NCI-H2196 treated with DMSO at 0.1 percent for 48 hours (cell line): ENCODE data around the gene TPPP.

Experiments used
- DNase-seq: peaks from one replicate; lab custom pipeline; 2025; ENCODE audit not compliant: unreplicated experiment; lab: John Stamatoyannopoulos, UW

TPPP gene

GRCh38 chr5:610744-611730 lies 82.1 kb downstream of the TPPP start:
- DNase-seq, result no peak

- no peak for DNase-seq
Observed at GRCh38 chr5:610011-610743, 83.0 kb downstream of the TPPP start.
